ENCODE results near the gene FOXK1. TPM values are rescaled to one million over a fixed set of nuclear protein-coding genes. Genes with fewer than 3 reads are reported as not detected.
A peak's percentile ranks its signal among the peaks of the same experiment; 100 is the strongest.

Gene FOXK1
- total and polyA plus RNA-seq, 2 of the 13 experiments (the other 11 are each of a cell fraction or from before 2014, with no cell fraction given), result 4.6 to 8.8 TPM

GRCh38 chr7:4775250-4775847 is 93.3 kb downstream of the FOXK1 start, which contains the start of gene AP5Z1 (continued):
- TF ChIP-seq ZNF574 (CRISPR knock-in tag; IDR thresholded peaks at IDR 0.05) (peak; percentile 88), ATF7 (IDR thresholded peaks at IDR 0.05) (no peak), ATF7 (CRISPR knock-in tag; IDR thresholded peaks at IDR 0.05) (peak; percentile 54; the same call in 1 of the 2 replicates), SIN3A (IDR thresholded peaks at IDR 0.05; ENCODE audit: borderline replicate concordance, low read depth, low read length) (peak; percentile 94), TBP (CRISPR knock-in tag; IDR thresholded peaks at IDR 0.05) (no peak), NONO (IDR thresholded peaks at IDR 0.05) (no peak), NONO (CRISPR knock-in tag; conservative IDR thresholded peaks at IDR 0.05) (peak; percentile 89), RARG (CRISPR knock-in tag; IDR thresholded peaks at IDR 0.05; ENCODE audit: low read depth) (no peak), KAT8 (CRISPR knock-in tag; IDR thresholded peaks at IDR 0.05) (peak; percentile 99), RARA (CRISPR knock-in tag; IDR thresholded peaks at IDR 0.05) (peak; percentile 14), PCBP1 (IDR thresholded peaks at IDR 0.05; ENCODE audit: borderline replicate concordance, low read depth, low read length) (peak; percentile 38; the same call in 1 of the 2 replicates), ZNF232 (CRISPR knock-in tag; IDR thresholded peaks at IDR 0.05; ENCODE audit: borderline replicate concordance) (no peak), ZNF264 (CRISPR knock-in tag; IDR thresholded peaks at IDR 0.05) (peak; percentile 74; the same call in 1 of the 2 replicates), POLR2G (IDR thresholded peaks at IDR 0.05; ENCODE audit: low read depth, low read length) (peak; percentile 85), MXI1 (IDR thresholded peaks at IDR 0.05; ENCODE audit: borderline replicate concordance, low read depth, low read length) (peak; percentile 70; the same call in 1 of the 3 replicates), SP5 (CRISPR knock-in tag; IDR thresholded peaks at IDR 0.05; ENCODE audit: borderline replicate concordance, low read depth) (no peak), MTA1 (CRISPR knock-in tag; IDR thresholded peaks at IDR 0.05; ENCODE audit: borderline replicate concordance) (no peak)
- TF ChIP-seq, protein P1, sequence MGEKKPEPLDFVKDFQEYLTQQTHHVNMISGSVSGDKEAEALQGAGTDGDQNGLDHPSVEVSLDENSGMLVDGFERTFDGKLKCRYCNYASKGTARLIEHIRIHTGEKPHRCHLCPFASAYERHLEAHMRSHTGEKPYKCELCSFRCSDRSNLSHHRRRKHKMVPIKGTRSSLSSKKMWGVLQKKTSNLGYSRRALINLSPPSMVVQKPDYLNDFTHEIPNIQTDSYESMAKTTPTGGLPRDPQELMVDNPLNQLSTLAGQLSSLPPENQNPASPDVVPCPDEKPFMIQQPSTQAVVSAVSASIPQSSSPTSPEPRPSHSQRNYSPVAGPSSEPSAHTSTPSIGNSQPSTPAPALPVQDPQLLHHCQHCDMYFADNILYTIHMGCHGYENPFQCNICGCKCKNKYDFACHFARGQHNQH (CRISPR knock-in tag; IDR thresholded peaks at IDR 0.05), result peak; percentile 58
- TF ChIP-seq, protein P2, sequence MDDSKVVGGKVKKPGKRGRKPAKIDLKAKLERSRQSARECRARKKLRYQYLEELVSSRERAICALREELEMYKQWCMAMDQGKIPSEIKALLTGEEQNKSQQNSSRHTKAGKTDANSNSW (CRISPR knock-in tag; IDR thresholded peaks at IDR 0.05; ENCODE audit: borderline replicate concordance), result no peak
- TF ChIP-seq, protein P3, sequence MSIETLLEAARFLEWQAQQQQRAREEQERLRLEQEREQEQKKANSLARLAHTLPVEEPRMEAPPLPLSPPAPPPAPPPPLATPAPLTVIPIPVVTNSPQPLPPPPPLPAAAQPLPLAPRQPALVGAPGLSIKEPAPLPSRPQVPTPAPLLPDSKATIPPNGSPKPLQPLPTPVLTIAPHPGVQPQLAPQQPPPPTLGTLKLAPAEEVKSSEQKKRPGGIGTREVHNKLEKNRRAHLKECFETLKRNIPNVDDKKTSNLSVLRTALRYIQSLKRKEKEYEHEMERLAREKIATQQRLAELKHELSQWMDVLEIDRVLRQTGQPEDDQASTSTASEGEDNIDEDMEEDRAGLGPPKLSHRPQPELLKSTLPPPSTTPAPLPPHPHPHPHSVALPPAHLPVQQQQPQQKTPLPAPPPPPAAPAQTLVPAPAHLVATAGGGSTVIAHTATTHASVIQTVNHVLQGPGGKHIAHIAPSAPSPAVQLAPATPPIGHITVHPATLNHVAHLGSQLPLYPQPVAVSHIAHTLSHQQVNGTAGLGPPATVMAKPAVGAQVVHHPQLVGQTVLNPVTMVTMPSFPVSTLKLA (IDR thresholded peaks at IDR 0.05), result peak; percentile 98
- TF ChIP-seq, protein P4, sequence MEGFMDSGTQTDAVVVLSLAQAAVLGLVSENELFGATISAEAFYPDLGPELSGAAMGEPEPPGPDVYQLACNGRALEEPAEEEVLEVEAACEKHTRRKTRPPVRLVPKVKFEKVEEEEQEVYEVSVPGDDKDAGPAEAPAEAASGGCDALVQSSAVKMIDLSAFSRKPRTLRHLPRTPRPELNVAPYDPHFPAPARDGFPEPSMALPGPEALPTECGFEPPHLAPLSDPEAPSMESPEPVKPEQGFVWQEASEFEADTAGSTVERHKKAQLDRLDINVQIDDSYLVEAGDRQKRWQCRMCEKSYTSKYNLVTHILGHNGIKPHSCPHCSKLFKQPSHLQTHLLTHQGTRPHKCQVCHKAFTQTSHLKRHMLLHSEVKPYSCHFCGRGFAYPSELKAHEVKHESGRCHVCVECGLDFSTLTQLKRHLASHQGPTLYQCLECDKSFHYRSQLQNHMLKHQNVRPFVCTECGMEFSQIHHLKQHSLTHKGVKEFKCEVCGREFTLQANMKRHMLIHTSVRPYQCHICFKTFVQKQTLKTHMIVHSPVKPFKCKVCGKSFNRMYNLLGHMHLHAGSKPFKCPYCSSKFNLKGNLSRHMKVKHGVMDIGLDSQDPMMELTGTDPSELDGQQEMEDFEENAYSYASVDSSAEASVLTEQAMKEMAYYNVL (CRISPR knock-in tag; IDR thresholded peaks at IDR 0.05; ENCODE audit: borderline replicate concordance), result peak; percentile 81; the same call in 1 of the 2 replicates

All from HepG2 (cell line).